ENCODE measurements around the gene DPYD.

Gene DPYD

DNA sequence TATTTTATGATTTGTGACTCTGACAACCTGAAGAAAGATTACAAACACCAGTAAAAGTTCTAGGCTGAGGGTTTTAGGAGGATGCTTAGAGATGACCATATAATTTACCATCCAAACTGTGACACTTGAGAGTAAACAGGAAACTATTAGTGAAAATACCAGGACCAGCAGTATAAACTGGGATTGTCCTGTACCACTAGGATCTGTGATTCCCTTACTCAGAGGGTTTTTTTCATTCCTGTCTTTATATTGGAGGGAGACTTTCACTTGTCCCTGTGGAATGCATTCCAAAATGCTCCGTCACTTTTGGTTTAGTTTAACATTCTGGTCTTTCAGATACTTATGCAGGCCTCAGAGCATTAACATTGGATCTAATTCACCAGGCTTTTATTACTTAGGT is 716.4 kb downstream of the DPYD start:
- Mint-ChIP-seq H3K36me3 (ENCODE audit: low read depth) (no peaks in the 10 kb centered on the region), H3K4me1 (peaks cover 7% of the 10 kb centered on the region), H3K4me3 (no peak overlapping the region), H3K27ac (no peak overlapping the region), H3K9me3 (no peaks in the 10 kb centered on the region), H3K27me3 (ENCODE audit: low read depth, poor library complexity) (no peaks in the 10 kb centered on the region)
- no peak for TF ChIP-seq CTCF (IDR thresholded peaks at IDR 0.05)
- no peak for DNase-seq

DNA sequence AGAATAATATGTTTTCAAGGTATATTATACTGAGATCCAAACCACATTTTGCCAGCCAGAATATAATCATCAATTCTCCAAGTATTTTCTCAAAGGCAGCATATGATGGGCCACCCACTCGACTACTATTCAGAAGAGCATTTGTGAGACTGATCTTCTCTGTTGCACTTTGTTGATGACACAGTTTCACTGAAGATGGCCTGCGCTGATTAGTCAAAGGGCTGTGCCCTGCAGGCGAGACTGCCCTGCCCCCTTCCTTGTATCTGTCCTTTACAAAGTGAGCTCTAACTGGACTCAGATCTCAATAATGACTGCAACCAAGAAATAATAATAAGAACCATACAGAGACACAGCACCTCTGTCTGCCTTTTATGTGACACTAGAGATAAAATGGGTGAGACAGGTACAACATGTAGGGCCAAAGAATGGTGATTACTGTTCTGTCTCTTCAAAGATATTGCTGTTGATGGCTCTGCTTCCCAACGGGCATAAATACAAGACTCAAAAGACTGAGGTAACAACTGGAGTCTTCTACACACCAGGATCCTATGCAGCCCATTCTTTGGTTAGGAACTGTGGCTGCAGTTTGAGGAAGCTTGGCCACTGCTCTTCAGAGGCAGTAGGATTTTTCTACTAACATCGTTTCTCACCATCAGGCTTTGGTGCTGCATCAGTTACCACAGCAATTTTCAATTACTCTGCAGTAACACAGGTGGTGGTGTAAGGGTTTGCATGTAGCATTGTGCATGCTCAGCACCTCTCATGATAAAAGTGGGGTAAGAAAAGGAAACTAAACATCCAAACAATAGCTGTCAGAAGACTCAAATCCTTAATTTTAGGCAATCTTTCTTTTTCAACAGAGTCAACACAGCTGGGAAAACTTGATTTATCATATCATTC is 718.1 kb downstream of the DPYD start:
- TF ChIP-seq CTCF (IDR thresholded peaks at IDR 0.05): no peak
- Mint-ChIP-seq H3K27me3 (ENCODE audit: low read depth, poor library complexity) (no peaks in the 10 kb centered on the region), H3K9me3 (no peaks in the 10 kb centered on the region), H3K4me3 (no peak overlapping the region), H3K4me1 (peaks cover 7% of the 10 kb centered on the region), H3K36me3 (ENCODE audit: low read depth) (no peaks in the 10 kb centered on the region), H3K27ac (no peak overlapping the region)
- no peak for DNase-seq

DNA sequence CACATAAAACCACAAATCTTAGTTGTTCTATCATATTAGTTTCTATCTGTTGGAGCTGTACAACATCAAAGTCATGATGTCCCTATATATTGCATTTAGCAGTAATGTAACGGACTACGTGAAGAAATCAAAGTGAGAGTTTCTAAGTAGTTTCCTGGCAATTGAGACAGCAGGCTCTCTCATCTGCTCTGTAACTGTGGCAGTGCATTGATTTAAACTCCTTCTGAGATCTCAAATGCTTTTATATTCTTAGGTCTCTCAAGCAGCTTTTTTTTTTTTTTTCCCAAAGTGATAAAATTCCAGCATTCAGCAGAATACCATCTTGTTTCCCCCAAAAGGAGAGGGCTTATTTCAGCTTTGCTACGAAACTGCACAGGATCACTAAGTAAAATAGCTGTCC is 719.2 kb downstream of the DPYD start:
- Mint-ChIP-seq H3K9me3 (no peaks in the 10 kb centered on the region), H3K4me3 (no peak overlapping the region), H3K27me3 (ENCODE audit: low read depth, poor library complexity) (no peaks in the 10 kb centered on the region), H3K4me1 (peaks cover 7% of the 10 kb centered on the region), H3K36me3 (ENCODE audit: low read depth) (no peaks in the 10 kb centered on the region), H3K27ac (no peak overlapping the region)
- no peak for TF ChIP-seq CTCF (IDR thresholded peaks at IDR 0.05)
- no peak for DNase-seq

GRCh38 chr1:97200595-97200994 is 720.2 kb downstream of the DPYD start:
- no peak for TF ChIP-seq CTCF (IDR thresholded peaks at IDR 0.05)
- Mint-ChIP-seq H3K4me3 (no peak overlapping the region), H3K9me3 (no peaks in the 10 kb centered on the region), H3K4me1 (peaks cover 7% of the 10 kb centered on the region), H3K27me3 (ENCODE audit: low read depth, poor library complexity) (no peaks in the 10 kb centered on the region), H3K36me3 (ENCODE audit: low read depth) (no peaks in the 10 kb centered on the region), H3K27ac (no peak overlapping the region)
- DNase-seq: no peak

- DNase-seq: no peak
- no peaks in the 10 kb centered on the region for H3K27me3 Mint-ChIP-seq (ENCODE audit: low read depth, poor library complexity)
- no peak overlapping the region for H3K4me3 Mint-ChIP-seq
- no peaks in the 10 kb centered on the region for H3K36me3 Mint-ChIP-seq (ENCODE audit: low read depth)
- H3K27ac Mint-ChIP-seq: no peak overlapping the region
- TF ChIP-seq CTCF (IDR thresholded peaks at IDR 0.05): no peak
- no peaks in the 10 kb centered on the region for H3K4me1 Mint-ChIP-seq
- H3K9me3 Mint-ChIP-seq: no peaks in the 10 kb centered on the region
Measured at GRCh38 chr1:97196825-97197516, 723.9 kb downstream of the DPYD start.

All from nephron progenitor cell (in vitro differentiated cells).